Keratinocyte (primary cell): ENCODE results near the gene TAF11.

Source experiments
- CTCF ChIP-seq, 3 experiments: IDR thresholded peaks in 1 of 3; conservative IDR thresholded peaks in 1 of 3; optimal IDR thresholded peaks in 1 of 3; 2 replicates in 2 of 3; 3 replicates in 1 of 3; pipeline versions ENCODE3 to v1.5.1; 2011; ENCODE audit warnings: low read length in 3 of 3, mild to moderate bottlenecking in 3 of 3, moderate library complexity in 2 of 3, control low read depth in 1 of 3, inconsistent platforms in 1 of 3; ENCODE audit not compliant: insufficient read depth in 2 of 3; ENCODE audit errors: extremely low read depth in 1 of 3
- EZH2 ChIP-seq: IDR thresholded peaks from one replicate; pipeline ENCODE4 v1.6.1; 2012; ENCODE audit warnings: inconsistent platforms, mild to moderate bottlenecking, low read length, moderate library complexity

GRCh38 chr6:34920097-34920496 lies 32.3 kb upstream of the TAF11 start:
- TF ChIP-seq CTCF (optimal IDR thresholded peaks at IDR 0.05 in 1 of 3, IDR thresholded peaks at IDR 0.05 in 1 of 3, conservative IDR thresholded peaks at IDR 0.05 in 1 of 3; ENCODE audit: extremely low read depth in 1 of 3, insufficient read depth in 2 of 3, low read length in 3 of 3) (no peak), EZH2 (no peak)
